Dermis blood vessel endothelial cell (primary cell): ENCODE data around the gene MKLN1. TPM values are rescaled to one million over a fixed set of nuclear protein-coding genes. Genes with fewer than 3 reads are reported as not detected.
"Not testable (repeated sequence)": the region's sequence is repeated elsewhere in the genome, so short reads cannot be mapped to it uniquely, and the experiment has no call there.

Source experiments
- DNase-seq: peaks from one replicate; pipeline ENCODE4 v3.0.0; 2010
- total RNA-seq: library from RNA; depleted of rRNA; stranded (reverse); fragments of >200 nt; gene quantifications from 2 replicates; pipeline ENCODE4 v1.2.3, GENCODE V29; 2014

The MKLN1 gene
- total RNA-seq, 1 donor from 2014 or later: 34.5 TPM

- no peak for DNase-seq
These were observed 176.0 kb downstream of the MKLN1 start for GRCh38 chr7:131503639-131504038.

DNA sequence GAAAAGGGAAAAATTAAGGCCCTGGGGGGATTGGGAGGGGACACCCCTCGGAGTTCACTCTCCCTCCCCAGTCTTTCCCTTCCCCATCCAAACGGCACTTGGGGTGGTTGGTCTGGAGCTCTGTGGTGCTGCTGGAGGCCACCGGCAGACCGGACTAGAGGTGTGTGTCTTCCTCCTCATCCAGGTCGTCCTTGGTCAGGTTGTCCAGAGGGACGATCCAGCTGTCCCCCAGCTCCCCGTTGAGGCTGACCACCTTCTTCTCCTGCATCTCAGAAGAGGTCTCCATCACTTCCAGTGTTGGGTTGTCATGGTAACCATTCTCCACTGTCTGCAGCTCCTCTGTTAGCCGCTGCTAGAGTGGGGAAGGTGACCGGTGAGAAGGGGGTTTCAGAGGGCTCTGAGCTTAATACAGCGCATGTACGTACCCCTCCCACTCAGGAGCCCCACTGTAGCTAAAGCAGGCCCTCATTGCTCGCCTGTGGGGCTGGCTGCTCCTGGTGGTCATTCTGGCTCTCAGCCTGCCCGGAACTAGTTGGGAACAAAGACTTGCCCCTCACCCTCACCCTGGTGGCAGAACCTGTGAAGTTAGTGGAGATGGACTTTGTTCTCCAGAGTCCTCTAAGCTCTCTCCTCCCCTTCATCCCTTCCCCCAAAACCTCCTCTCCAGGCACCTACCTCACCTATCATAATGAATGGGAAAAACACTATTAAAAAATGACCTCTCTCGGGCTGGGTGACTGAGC is 176.7 kb downstream of the MKLN1 start:
- DNase-seq: no peak

DNA sequence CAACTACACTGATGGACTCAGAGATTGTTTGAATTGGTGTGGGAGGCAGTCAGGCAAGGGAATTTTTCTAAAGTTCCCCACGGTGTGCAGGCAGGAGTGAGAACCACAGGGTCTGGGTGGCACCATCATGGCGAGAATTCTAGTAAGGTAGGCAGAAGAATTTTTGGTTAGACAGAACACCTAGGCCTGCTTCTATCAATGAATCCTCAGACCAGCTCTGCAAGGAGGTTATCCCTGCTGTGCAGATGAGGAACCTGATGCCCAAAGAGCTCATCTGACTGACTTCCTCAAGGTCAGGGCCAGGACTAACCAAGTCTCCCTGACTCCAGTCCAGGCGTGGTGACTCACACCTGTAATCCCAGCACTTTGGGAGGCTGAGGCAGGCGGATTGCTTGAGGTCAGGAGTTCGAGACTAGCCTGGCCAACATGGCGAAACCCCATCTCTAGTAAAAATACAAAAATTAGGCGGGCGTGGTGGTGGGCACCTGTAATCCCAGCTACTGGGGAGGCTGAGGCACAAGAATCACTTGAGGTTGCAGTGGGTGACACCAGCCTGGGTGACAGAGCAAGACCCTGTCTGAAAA is 177.5 kb downstream of the MKLN1 start:
- not testable (repeated sequence) for DNase-seq

DNA sequence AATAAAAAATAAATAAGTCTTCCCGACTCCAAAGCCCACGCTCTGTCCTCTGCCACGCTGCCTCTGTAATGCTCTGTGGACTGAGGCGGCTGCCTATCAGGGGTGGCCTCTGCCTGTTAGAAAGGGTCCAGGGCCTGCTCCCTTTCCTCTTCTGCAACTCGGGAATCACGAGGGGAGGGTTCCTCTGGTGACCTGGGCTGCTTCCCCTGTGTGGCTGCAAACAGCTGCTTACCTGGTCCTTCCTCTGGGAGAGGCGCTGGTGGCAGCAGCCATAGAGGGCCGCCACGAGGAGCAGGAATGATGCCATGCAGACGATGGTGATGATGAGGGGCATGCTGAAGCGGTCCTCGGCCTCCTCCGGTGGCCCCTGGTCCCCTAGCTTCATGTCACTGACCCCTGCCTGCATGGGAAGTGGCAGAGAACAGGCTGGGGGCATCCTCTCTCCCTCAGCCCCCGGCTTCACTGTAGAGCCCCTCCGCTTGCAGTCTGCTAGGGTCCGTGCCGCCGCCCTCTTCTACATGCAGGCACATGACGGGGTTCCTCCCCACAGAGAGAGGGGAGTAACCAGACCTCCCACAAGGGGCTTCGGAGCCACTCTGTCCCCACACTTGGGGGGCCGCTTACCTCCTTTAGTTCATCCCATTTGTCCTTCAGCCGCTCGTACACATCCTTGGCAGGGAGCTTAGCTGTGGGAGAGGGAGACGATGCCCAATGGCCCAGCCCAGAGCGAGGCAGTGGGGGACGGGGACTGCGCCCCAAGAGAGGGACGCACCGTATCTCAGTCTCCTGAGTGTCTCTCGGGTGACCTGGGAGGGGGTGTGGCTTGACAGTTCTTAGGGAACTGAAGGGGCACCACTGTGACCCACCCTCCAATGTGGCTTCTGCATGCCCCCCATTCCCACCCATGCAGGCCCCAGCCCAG is 178.2 kb downstream of the MKLN1 start:
- DNase-seq: no peak

DNA sequence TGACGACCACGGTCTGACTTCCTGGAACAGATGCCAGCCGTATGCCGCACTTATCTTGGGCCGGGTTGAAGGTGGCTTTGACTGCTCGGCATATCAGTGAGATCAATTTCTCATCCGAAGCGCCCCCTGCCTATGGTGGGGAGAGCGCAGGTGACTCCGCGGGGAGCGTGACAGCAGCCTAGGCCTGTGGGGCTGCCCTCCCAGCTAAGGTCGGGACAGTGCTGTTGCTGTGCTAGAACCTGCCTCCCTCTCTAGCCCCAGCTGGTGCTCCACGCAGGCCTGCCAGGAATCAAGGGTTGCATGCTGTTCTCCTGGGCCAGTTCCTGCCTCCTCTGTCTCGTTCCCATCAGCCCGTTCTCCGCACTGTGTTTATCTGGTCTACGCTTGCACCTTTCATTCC is 178.9 kb downstream of the MKLN1 start:
- no peak for DNase-seq

- DNase-seq: peak; percentile 86
These were observed 180.1 kb downstream of the MKLN1 start for GRCh38 chr7:131507592-131508331.

- no peak for DNase-seq
These were observed 181.2 kb downstream of the MKLN1 start for GRCh38 chr7:131508754-131509486.

DNA sequence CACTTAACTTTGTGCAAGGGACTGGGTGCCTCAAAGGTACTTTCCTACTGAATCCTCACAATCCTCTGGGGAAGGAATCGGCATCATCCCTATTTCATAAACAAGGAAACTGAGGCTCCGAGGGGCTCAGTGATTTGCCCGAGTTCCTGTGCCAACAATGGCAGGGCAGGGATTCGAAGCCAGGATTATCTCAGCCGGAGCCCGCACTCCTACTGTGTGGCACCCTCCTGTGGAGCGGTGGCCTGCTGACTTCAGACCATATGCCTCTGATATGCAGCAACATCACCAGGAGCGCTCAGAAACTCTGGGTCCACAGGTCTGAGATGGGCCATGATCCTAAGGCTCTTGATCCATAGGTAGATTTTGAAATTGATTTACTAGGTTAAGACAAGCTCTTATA is 182.1 kb downstream of the MKLN1 start:
- DNase-seq: no peak

DNA sequence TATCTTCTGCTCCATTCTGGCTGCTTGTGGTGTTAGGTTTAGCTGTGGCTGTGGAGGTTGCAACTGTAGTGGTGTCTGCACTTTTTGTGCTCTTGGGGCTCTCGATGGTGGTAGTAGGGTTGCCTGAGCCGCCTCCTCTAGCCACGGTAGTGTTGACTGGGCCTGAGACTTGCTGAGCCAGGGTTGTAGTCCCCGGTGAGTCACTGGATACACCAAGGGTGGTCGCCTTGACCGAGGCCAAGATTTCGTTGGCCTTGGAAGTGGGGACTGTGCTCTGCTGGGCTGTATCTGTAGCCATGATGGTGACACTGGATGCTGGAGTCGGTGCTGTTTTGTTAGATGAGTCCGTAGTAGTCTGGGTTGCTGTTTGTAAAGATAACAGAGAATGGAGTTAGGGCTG is 183.4 kb downstream of the MKLN1 start:
- no peak for DNase-seq

- DNase-seq: peak; percentile 83
These were observed 184.3 kb downstream of the MKLN1 start for GRCh38 chr7:131511774-131512535.

- DNase-seq: peak; percentile 94
These were observed 185.8 kb downstream of the MKLN1 start for GRCh38 chr7:131513245-131514061.

- not testable (repeated sequence) for DNase-seq
These were observed 187.8 kb downstream of the MKLN1 start for GRCh38 chr7:131515471-131515870.

GRCh38 chr7:131517218-131517923 is 189.7 kb downstream of the MKLN1 start:
- no peak for DNase-seq

DNA sequence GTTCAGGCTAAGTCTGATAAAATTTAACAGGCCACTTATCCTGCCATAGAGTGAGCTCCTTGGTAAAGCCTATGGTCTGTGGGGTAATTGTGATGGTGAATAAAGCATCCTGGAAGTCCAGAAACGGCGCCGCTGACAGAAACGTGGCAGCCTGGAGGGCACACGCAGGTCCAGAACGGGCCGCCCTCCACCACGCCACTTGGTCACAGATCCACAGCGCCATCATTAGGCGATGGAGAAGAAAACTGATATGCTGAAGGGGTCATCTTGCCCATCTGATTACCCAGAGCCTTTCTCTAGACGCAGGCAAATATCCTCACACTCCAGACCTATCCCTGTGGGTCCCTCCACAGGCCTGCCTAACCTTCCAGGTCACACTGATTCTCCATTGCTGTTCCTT is 190.9 kb downstream of the MKLN1 start:
- DNase-seq: no peak

DNA sequence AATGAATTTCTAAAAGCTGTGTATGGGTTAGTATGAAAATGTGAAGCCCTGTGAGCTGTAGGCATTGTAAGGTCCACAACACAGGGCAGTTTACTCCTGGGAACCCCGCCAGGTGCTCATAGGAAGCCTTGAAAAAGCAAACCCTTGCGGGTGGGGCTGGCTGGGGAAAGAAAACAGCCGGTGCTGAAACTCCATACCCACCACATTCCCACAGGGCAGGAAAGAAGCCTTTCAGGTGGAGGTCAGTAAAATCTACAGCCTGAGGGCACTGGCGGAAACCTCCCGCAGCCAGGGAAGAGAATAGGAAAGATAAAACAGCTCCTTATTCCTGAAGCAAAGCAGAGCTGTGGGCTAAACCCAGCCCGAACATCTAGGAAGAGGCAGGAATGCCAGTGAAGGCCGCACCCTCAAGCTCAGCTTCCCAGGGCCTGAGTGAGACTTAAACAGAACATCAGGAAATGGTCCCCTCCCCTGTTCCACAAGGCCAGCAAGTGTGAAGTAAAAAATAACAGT is 194.0 kb downstream of the MKLN1 start:
- DNase-seq: peak; percentile 74

DNA sequence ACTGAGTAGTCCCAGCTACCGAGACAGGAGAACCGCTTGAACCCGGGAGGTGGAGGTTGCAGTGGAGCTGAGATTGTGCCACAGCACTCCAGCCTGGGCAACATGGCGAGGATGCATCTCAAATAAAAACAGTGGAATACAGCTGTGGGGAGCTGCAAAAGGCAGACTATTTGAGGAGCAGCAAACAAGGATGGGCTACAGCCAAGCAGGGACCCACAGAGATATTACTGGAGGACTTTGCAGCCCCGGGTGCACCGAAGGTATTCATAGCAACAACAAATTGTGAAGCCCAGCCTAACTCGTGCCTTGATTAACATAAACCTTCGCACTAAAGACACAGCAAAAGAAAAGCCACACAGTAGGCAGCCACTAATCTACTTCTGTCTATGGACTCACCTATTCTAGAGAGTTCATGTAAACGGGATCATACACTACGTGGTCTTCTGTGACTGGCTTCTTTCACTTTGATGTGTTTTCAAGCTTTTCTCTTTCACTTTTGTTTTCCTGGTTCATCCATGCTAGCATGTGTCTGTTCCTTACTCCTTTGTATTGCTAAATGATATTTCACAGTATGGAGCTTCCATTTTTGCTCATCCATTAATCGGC is 194.8 kb downstream of the MKLN1 start:
- DNase-seq: peak; percentile 56

GRCh38 chr7:131524115-131524514 is 196.4 kb downstream of the MKLN1 start:
- peak; percentile 93 for DNase-seq

- DNase-seq: no peak
These were observed 197.0 kb downstream of the MKLN1 start for GRCh38 chr7:131524703-131525102.

- peak; percentile 78 for DNase-seq
These were observed 198.1 kb downstream of the MKLN1 start for GRCh38 chr7:131525820-131526219.
